GM21737 (cell line): ENCODE data around the gene TNS4.

ENCODE experiments used
- ATAC-seq: cut with Tn5 transposase; IDR thresholded peaks from one replicate; pipeline ENCODE4 v1.9.1; 2021; ENCODE audit warnings: mild to moderate bottlenecking, moderate library complexity; ENCODE audit not compliant: unreplicated experiment

TNS4 gene

DNA sequence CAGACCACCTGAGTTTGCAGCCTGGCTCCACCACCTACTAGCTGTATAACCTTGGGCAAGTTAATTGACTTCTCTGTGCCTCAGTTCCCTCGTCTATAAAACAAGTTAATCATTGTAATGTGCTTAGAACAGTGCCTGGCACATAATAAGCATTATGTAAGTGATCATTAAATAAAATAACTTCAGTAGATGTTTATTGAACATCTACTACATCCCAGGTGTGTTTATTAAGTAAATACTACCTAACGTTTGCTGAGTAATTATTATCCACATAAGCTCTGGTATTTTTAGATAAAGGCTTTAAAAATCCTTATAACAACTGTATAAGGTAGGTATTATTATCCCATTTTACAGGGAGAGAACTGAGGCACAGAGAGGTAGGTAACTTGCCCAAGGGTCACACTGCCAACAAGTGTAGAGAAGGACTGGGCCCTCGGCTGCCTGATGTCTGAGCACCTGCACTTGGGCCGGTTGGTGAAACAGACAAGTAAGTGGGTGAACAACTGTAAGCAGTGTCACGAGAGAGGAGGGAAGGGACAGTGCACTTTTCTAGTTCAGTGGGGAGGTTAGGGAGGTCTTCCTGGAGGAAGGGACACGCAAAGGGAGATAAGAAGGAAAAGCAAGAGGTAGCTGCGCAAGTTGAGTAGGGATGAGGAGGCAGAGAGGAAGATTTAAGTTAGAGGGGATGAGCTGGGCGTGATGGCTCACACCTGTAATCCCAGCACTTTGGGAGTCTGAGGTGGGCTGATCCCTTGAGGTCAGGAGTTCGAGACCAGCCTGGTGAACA lies 4.6 kb downstream of the TNS4 start:
- ATAC-seq: no peak

DNA sequence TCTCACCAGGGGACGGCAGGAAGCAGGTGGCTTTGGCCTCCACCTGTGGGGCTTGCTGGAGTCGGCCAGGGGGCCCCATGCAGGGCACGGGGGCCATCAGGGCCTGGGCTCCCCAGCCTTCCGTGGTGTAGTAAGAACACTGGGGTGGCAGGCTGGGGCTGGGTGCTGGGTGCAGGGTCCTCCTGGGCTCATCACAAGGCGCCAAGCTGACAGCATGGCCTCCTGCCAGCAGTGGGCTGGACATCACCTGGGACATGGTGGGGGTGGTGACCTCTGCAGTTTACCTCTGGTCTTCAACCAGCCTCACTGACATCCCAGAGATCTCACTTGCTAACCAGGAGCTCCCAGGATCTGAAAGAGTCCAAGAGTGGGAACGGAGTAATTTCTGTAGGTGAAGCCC lies 5.3 kb downstream of the TNS4 start:
- ATAC-seq: no peak

DNA sequence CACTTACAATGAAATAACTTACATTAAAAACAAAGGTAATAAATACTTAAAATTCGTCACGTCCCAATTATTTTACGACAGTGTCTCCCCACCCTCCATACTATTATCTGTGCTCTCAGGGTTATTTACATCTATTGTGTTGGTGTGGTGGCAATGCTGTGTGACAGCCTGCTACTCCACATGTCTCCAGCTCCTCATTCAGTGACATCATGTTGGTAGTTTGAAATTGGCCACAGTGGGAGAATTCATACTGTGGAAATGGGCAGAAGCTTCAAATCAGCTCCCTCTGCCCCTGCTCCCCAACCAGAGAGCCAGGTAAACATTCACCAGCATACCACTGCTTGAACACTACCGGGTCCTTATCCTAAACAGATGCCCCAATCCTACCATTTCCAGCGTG lies 6.3 kb downstream of the TNS4 start:
- no peak for ATAC-seq

DNA sequence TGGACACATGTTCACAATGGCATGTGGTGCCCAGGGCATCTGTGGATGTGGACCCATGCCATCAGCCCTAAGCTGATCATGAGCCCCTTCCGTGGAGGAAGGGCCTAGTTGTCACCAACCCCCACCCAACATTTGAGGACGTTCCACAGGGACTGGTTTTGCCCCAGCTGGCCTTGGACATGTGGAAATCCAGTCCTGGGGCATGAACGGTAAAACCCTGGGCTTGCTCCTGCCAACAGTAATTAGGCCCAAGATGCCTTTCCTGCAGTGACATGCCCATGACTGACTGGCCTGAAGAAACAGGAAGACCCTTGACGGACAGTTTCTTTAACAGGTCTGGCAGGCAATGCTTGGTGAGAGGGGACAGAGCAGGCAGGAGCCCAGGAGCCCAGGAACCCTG lies 7.7 kb downstream of the TNS4 start:
- no peak for ATAC-seq

DNA sequence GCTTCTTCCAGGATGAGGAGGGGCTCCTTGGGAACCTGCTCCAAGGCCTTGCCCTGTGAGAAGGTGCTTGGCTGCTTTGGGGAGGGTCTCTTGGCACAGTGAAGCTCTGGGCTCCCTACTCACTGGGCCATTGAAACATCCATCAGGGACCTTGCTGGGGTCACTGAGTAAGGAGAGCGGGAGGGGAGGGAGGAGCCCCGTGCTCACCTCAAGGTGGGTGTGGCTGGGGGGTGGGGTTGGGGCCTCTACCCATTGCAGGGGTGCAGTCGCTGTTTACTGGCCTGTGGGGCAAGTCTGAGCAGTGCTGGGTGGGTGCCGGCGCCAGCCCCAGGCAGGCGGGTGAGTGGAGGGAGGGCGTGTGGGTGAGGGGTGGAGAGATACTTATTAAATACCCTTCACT lies 9.9 kb downstream of the TNS4 start:
- ATAC-seq: no peak

DNA sequence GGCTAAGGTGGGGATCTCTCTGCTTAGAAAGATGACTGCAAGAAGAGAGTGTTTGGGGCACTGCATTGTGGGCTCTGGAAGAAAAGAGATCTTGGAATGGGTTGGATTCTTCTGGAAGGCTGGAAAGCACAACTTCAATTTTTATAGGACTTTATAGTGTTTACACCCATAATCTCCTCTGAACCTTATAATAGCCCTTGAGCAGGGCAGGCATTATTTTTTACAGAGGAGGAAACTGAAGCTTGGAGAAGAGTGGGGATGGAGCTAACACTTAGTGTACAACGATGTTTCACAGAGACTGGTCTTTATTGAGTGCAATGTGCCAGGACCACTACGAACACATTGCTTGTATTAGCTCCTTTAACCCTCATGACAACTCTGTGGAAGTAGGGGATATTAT lies 10.4 kb downstream of the TNS4 start:
- no peak for ATAC-seq

DNA sequence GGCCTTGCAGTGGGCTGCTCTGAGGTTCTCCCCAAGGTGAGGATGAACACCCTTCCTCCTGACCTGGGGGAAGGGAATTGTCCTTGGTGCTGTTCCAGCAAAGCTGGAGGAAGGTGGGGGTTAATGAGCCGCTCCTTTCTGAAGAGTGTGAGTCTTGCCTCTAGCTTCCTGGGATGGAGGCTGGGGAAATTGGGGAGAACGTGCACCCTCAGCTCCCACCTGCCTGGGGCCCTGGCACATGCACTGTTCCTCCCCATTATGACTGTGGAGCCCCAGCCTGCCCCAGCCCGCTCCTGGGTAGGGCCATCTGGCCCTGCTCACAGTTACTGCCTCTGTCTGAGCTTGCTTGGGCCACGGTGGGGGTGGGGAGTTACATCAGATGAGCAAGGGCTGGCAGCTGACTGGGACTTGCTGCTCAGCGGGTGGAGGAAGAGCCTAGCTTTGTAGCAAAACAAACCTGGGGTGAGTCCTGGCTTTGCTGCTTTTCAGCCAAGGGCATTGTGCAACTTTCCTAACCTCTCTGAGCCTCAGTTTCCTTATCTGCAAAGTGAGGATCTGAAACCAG lies 11.1 kb downstream of the TNS4 start:
- no peak for ATAC-seq

DNA sequence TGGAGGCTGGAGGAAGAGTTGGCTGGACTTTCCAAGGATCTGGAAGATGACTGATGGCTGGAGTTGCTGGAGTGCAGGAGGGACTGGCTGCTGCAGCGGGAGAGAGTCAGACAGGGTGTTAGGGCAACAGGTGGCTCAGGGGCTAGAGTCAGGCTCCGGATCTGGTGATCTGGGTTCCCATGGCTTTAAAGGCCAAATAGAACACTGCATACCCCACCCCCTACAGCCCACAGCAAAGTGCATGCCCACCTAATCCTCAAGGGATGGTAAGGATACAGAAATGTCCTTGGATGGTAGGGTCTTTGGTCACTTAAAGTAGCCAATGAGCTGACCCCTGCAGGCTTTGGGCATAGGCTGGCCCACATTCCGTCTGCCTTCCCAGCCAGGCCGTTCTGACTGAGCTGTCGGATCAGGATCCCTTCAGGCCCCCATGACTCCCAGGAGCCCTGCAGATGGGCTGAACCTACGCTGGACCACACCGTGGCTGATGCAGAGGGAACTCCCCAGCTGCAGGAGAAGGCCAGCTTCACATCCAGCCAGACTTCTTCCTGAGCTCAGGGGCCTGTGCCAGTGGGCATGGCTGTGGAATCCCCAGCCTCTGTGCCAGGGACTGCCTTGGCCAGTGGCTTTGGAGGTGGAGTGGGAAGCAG lies 13.9 kb downstream of the TNS4 start:
- ATAC-seq: no peak

DNA sequence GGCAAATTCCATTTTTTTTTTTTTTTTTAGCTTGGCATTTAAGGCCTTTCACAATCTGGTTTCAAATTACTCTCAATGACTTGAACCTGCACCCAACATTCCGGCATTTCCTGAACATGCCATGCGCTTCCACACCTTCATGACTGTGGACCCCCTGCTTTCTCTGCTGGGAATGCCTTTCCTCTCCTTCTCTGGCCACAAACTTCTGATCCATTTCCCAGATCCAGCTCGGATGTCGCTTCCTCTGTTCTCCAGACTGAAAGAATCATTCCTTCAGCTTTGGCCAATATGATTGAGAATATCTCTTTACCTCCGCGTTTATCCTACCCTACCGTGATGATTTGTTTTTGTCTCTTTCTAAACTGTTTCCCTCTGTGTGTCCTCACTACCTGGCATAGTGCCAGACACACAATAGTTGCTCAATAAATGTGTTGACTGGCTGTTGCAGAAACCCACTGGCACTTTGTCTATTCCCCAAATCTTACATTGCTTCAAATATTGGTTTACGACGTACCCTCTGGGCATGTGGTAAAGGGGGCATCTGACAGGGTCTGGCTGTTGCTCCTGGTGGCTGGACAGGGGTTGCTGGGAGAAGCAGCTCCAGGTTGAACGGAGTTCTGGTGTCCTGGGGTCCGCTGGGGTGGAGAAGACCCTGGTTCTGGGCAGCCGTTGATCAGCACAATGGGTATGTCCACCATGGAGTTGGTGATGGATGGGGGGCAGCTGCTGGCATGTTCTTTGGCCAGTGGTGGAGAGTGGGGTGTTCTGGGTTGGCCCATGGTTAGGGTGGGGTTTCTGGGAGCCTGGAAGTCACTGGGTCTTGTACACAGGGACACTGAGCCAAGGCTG lies 14.7 kb downstream of the TNS4 start:
- no peak for ATAC-seq

DNA sequence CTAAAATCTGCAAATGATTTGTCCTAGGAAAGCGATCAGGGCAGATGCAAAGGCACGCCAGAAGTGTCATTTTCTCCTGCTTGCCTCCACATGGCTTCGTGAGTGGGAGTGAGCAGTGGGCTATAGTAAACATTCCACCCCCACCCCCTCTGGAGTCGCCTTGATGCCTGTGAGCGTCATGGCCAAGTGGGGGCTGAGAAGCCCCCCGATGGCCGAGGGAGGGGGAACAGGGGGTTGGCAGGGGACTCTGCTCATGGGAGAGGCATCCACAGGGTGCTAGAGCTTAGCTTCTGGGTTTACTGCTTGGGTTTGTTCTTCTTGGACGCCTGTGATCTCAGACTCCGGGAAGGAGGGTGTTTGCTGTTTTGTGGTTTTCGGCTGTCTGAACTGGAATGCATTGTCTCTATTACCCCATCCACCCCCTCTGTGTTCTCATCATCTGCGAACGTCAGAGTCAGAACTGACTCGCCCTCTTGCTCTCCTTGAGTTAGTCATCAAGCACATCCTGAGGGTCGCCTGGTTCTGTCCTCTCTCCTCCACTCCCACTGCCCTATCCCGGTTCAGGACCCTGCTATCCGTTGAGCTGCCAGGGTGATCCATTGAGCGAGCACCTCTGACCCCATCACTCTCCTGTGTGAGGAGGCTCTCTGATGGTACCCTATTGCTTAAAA lies 15.4 kb downstream of the TNS4 start:
- ATAC-seq: no peak

DNA sequence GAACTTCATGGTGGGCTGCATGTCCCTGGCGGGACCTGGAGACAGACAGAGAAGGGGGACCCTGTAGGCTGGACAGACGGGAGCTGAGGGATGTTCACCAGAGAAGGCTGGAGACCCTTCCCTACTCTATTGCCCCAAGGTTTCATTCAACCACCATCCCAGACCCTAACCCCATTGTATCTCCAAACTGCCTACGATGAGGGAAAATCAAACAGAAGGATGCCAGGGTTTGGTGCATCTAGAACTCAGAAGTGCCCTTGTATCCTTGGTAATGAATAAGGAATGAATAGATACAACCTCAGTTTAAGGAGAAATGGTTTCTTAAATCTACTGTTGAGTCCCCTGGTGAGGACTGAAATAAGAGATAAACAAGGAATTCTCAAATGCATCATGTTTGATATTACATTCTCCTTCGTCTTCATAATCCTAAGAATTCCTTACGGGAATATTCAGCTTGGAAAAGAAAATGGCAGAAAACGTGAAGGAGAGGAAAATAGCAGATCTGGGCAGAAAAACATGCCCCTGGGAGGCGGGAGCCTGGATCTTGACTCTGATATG lies 16.4 kb downstream of the TNS4 start:
- ATAC-seq: no peak

DNA sequence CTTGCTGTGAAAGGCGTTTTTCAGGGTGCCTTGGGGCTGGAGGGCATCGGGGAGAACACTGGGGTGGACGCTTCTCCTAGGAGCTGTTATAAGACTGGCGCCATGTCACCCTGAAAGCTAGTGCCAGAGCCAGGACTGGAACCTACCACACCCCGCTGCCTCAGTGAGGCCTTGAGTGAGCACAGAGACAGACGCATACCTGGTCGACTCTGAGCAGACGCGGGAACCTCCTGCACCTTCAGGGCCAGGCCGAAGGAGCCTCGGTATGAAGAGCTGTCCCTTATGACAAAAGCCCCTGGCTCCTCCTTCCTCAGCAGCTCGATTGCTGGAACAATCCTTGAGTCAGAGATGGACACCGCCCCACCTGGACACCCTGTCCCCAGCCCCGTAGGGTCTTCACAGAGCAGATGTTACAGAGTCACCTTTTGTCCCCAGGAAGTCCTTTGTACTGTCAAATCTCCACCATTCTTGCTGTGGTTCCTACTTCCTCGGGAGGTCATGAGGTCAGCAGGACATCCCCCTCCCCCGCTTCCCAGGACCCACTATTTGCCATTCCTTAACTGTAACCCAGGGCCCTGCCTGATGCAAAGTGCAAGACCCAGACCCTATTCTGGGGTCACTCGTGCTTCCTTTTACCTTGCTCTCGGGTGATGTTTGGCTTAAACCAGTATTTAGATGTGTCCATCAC lies 17.0 kb downstream of the TNS4 start:
- ATAC-seq: no peak

DNA sequence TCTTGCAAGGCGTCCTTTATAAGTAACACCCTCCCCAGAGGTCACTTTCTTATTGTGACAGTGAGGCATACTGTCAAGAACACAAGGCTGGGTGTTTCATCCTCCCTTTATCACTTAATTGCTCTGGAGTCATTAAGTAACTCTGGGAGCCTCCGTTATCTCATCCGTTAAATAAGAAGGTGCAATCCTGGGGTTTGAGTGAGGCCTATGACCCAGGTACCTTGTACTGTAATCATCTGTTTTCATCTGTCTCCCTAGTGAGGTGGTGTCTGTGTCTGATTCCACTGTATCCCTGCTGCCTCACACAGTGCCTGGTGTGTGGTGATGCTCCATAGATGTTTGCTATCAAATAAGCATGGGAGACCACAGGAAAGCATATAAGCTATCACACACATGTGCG lies 17.7 kb downstream of the TNS4 start:
- ATAC-seq: no peak

DNA sequence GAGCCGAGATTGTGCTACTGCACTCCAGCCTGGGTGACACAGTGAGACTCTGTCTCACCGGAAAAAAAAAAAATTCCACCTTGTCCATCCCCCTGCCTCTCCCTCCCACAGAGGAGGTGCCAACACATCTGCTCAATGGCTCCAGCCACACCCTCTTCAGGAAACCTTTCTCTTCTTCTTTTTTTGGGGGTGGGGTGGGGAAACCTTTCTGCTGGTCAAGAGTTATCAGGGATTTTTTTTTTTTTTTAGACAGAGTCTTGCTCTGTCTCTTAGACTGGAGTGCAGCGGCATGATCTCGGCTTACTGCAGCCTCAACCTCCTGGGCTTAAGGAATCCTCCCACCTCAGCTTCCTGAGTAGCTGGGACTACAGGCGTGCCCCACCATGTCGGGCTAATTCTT lies 18.7 kb downstream of the TNS4 start:
- no peak for ATAC-seq

DNA sequence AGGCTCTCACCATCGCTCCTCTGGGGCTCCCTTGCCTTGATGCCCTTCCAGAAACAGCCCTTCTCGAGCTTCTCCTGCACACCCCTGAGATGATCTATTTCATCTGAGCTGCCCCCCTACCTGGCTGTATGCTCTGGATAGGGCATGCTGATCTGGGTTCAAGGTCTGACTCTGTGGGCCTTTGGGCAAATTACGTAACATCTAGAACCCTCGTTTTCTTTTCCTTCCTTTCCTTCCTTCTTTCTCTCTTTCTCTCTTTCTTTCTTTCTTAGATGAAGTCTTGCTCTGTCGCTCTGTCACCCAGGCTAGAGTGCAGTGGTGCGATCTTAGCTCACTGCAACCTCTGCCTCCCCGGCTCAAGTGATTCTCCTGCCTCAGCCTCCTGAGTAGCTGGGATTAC lies 20.3 kb downstream of the TNS4 start:
- no peak for ATAC-seq

DNA sequence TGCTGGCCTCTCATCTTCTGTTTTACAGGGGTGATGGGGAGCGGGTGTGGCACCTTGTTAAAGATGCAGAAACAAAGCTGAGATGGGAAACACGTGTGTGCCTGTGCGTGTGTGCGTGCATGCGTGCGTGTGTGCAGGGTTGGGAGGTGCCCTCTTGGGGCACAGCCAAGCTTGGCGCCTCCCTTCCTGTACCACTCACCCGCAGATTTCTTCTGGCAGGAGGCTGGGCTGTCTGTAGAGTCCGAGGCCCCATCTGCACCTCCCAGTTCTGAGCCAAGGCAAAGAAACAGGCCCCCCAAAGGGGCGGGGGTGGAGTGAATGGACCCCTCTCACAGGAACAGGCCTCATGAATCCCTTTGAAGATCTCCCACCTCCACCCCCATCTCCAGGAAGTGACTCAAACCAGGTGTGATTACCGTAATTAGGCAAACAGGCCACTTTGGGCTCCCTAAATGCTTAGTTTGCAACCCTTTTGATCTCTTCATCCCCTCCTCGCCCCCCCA lies 20.9 kb downstream of the TNS4 start:
- no peak for ATAC-seq

DNA sequence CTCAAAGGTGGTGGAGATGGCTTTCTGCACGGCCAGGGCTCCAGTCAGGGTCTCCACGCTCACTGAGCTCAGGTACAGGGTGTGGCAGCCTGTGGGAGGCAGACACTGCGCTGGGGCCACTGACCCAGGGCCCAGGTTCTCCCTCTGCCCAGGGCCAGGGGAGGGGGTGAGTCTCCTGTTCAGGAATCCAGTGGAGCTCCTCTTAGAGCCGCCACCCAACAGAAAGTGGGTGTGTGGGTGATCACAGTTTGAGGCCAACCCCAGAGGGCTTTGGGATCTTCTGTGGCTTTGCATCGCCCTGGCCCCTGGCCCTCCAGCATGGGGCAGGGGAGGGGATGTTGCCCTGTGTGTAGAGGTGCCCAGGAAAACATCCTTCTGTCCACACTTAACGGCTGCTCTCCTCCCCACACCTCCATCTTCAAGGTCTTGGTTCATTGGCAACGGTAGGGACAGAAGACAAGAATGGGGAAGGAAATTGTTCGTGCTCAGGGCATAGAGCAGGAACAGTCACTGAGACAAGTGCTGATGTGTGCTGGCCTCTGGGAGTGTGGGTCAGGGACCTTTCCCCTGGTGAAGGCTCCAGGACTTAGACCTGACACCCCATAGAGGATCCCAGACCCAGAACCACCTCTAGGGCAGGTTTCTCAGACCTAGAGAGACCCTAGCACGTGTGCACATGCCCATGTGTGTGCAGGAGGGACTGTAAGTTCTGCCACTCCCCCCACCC lies 21.5 kb downstream of the TNS4 start:
- no peak for ATAC-seq

DNA sequence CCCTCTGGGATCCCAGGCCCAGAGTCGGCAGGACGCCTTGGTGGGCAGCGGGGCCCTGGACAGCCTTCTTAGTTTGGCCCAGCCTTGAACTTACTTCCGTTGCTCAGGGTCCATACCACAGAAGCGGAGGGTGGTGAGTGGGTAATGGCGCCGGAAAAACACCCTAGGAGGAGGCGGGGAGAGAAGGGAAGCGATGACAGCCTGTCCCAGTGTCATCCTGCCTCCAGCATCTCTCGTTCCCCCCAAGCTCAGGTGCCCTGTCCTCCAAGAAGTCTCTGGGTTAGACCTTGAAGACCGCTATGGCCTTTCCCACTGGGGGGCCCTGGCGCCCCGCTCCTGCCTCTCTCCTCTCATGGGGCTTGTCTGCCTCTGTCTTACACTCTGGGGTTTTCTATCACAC lies 22.9 kb downstream of the TNS4 start:
- no peak for ATAC-seq

DNA sequence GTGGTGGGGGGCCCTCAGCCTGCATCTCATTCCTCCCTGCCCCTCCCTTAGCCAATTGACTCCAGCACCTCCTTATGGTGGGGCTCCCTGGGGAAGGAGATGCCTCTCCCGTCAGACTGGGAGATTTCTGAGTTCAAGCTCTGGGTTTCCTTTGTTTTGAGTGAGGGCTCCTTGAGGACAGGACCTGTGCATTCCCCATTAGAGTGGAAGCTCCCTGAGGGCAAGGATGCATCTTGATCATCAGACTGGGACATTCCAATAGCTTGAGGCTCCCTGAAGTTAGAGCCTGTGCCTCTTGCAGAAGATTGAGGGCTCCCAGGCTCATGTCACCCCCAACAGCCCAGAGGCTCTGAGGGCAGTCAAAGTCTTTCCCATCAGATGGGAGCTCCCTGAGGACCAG lies 23.6 kb downstream of the TNS4 start:
- ATAC-seq: no peak
